ENCODE data around the gene MOCOS.

- TF ChIP-seq, protein P1, sequence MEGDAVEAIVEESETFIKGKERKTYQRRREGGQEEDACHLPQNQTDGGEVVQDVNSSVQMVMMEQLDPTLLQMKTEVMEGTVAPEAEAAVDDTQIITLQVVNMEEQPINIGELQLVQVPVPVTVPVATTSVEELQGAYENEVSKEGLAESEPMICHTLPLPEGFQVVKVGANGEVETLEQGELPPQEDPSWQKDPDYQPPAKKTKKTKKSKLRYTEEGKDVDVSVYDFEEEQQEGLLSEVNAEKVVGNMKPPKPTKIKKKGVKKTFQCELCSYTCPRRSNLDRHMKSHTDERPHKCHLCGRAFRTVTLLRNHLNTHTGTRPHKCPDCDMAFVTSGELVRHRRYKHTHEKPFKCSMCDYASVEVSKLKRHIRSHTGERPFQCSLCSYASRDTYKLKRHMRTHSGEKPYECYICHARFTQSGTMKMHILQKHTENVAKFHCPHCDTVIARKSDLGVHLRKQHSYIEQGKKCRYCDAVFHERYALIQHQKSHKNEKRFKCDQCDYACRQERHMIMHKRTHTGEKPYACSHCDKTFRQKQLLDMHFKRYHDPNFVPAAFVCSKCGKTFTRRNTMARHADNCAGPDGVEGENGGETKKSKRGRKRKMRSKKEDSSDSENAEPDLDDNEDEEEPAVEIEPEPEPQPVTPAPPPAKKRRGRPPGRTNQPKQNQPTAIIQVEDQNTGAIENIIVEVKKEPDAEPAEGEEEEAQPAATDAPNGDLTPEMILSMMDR (IDR thresholded peaks at IDR 0.05 in 8 of 11, conservative IDR thresholded peaks at IDR 0.05 in 3 of 11), result no peak
- no peak for TF ChIP-seq POLR2A (IDR thresholded peaks at IDR 0.05)
These were observed 11.1 kb upstream of the MOCOS start for GRCh38 chr18:36176177-36176584.
